RCC 7860 (cell line): ENCODE measurements around the gene SMARCA2.

Experiments used
- DNase-seq: peaks from one replicate; pipeline ENCODE4 v3.0.0-alpha.2; 2015; ENCODE audit warnings: low spot score
- FAIRE-seq: peaks from 2 replicates; lab custom pipeline; 2012; peaks lifted over from hg19 to GRCh38; lab: Jason Lieb, UNC

SMARCA2 gene

GRCh38 chr9:2199999-2200796, 185.1 kb downstream of the SMARCA2 start:
- no peak for DNase-seq
- FAIRE-seq = no peak

- DNase-seq (no peak), FAIRE-seq (no peak)
These were observed 193.3 kb downstream of the SMARCA2 start for GRCh38 chr9:2208465-2208864.

GRCh38 chr9:2208991-2209390, 193.8 kb downstream of the SMARCA2 start:
- DNase-seq (no peak), FAIRE-seq (no peak)

- DNase-seq (no peak), FAIRE-seq (no peak)
These were observed 194.3 kb downstream of the SMARCA2 start for GRCh38 chr9:2209400-2209799.

GRCh38 chr9:2210201-2210600, 195.1 kb downstream of the SMARCA2 start:
- FAIRE-seq (no peak), DNase-seq (no peak)

GRCh38 chr9:2213830-2214468, 198.8 kb downstream of the SMARCA2 start:
- FAIRE-seq = no peak

GRCh38 chr9:2214707-2215106, 199.6 kb downstream of the SMARCA2 start:
- FAIRE-seq (no peak), DNase-seq (no peak)

More at GRCh38 chr9:2213830-2214468, 198.8 kb downstream of the SMARCA2 start:
- DNase-seq = no peak

GRCh38 chr9:2215921-2216441, 200.8 kb downstream of the SMARCA2 start:
- FAIRE-seq (no peak), DNase-seq (no peak)

- no peak for FAIRE-seq
- peak; percentile 16 for DNase-seq
These were observed 201.4 kb downstream of the SMARCA2 start for GRCh38 chr9:2216591-2216990.

GRCh38 chr9:2217540-2217939, 202.4 kb downstream of the SMARCA2 start:
- DNase-seq (no peak), FAIRE-seq (no peak)

- FAIRE-seq (no peak), DNase-seq (peak; percentile 9)
These were observed 204.9 kb downstream of the SMARCA2 start for GRCh38 chr9:2220036-2220435.

GRCh38 chr9:2227144-2227867, 212.2 kb downstream of the SMARCA2 start:
- DNase-seq = no peak
- no peak for FAIRE-seq

GRCh38 chr9:2228132-2228531, 213.0 kb downstream of the SMARCA2 start:
- no peak for FAIRE-seq

GRCh38 chr9:2228641-2229040, 213.5 kb downstream of the SMARCA2 start:
- DNase-seq = no peak
- no peak for FAIRE-seq

More at GRCh38 chr9:2228132-2228531, 213.0 kb downstream of the SMARCA2 start:
- no peak for DNase-seq

- FAIRE-seq = no peak
These were observed 214.1 kb downstream of the SMARCA2 start for GRCh38 chr9:2229109-2229721.

GRCh38 chr9:2230362-2230761, 215.2 kb downstream of the SMARCA2 start:
- no peak for DNase-seq
- no peak for FAIRE-seq

More at GRCh38 chr9:2229109-2229721, 214.1 kb downstream of the SMARCA2 start:
- no peak for DNase-seq

- no peak for DNase-seq
- FAIRE-seq = no peak
These were observed 216.0 kb downstream of the SMARCA2 start for GRCh38 chr9:2231101-2231500.

- no peak for FAIRE-seq
These were observed 216.7 kb downstream of the SMARCA2 start for GRCh38 chr9:2231829-2232228.

GRCh38 chr9:2233274-2233673, 218.1 kb downstream of the SMARCA2 start:
- DNase-seq (no peak), FAIRE-seq (no peak)

More at GRCh38 chr9:2231829-2232228, 216.7 kb downstream of the SMARCA2 start:
- no peak for DNase-seq

GRCh38 chr9:2234371-2234893, 219.3 kb downstream of the SMARCA2 start:
- DNase-seq = no peak
- FAIRE-seq = no peak

GRCh38 chr9:2235623-2236022, 220.5 kb downstream of the SMARCA2 start:
- FAIRE-seq = no peak
- no peak for DNase-seq
